Measurements from ENCODE around the gene ST3GAL3. TPM values are rescaled to one million over a fixed set of nuclear protein-coding genes. Genes with fewer than 3 reads are reported as not detected.

ST3GAL3 gene
- total RNA-seq, 1 experiment from 2014 or later = 8.6 TPM

DNA sequence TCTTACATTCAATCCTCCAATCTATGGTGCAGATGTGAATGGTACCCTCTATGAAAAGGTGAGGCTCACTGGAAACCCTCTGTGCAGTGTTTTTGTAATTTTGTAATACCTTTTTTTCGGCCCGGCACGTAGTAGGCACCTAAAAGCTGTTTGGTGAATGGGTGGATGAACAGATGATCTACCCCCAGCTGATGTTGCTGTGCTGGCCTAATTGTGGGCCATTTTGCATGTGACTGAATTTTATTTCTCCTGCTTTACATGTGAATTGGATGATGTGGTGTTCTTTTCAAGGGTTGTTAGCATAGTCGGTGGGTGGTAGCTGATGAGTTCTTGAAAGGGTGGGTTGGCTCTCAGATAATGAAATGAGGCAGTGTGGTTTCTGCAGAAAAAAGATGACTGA lies 47.0 kb upstream of the ST3GAL3 start (continued):
- no peak for TF ChIP-seq PREB (CRISPR knock-in tag; IDR thresholded peaks at IDR 0.05; ENCODE audit: borderline replicate concordance)
- no peak for TF ChIP-seq IRF1 (CRISPR knock-in tag; IDR thresholded peaks at IDR 0.05)
- TF ChIP-seq TEAD1 (CRISPR knock-in tag; IDR thresholded peaks at IDR 0.05) = peak; percentile 72; the same call in 1 of the 2 replicates
- TF ChIP-seq ZNF425 (CRISPR knock-in tag; conservative IDR thresholded peaks at IDR 0.05) = no peak
- no peak; the same call in 1 of the 2 replicates for TF ChIP-seq SMAD3 (CRISPR knock-in tag; IDR thresholded peaks at IDR 0.05; ENCODE audit: borderline replicate concordance)
- TF ChIP-seq ZNF396 (CRISPR knock-in tag; IDR thresholded peaks at IDR 0.05; ENCODE audit: borderline replicate concordance) = no peak
- TF ChIP-seq ZNF232 (CRISPR knock-in tag; IDR thresholded peaks at IDR 0.05) = no peak
- no peak for TF ChIP-seq ZNF263 (CRISPR knock-in tag; IDR thresholded peaks at IDR 0.05; ENCODE audit: low read depth)
- no peak for TF ChIP-seq SMAD4 (CRISPR knock-in tag; IDR thresholded peaks at IDR 0.05)
- TF ChIP-seq, protein P1, sequence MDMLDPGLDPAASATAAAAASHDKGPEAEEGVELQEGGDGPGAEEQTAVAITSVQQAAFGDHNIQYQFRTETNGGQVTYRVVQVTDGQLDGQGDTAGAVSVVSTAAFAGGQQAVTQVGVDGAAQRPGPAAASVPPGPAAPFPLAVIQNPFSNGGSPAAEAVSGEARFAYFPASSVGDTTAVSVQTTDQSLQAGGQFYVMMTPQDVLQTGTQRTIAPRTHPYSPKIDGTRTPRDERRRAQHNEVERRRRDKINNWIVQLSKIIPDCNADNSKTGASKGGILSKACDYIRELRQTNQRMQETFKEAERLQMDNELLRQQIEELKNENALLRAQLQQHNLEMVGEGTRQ (CRISPR knock-in tag; IDR thresholded peaks at IDR 0.05) = peak; percentile 51
- TF ChIP-seq ETV6 (CRISPR knock-in tag; IDR thresholded peaks at IDR 0.05) = 0 out of 2 replicates have a peak, but pooled peaks have one; percentile 52
- TF ChIP-seq EMX1 (CRISPR knock-in tag; IDR thresholded peaks at IDR 0.05) = no peak
- no peak for TF ChIP-seq SOX15 (CRISPR knock-in tag; IDR thresholded peaks at IDR 0.05)
- no peak for TF ChIP-seq CREB1 (CRISPR knock-in tag; IDR thresholded peaks at IDR 0.05)
- TF ChIP-seq ZNF219 (CRISPR knock-in tag; IDR thresholded peaks at IDR 0.05; ENCODE audit: borderline replicate concordance) = no peak
- no peak for TF ChIP-seq TEAD4 (CRISPR knock-in tag; IDR thresholded peaks at IDR 0.05)
- TF ChIP-seq ZNF138 (CRISPR knock-in tag; conservative IDR thresholded peaks at IDR 0.05) = no peak
- no peak for TF ChIP-seq NR1H2 (CRISPR knock-in tag; IDR thresholded peaks at IDR 0.05)
- TF ChIP-seq ZBTB21 (CRISPR knock-in tag; IDR thresholded peaks at IDR 0.05; ENCODE audit: borderline replicate concordance) = no peak
- no peak for TF ChIP-seq E2F5 (CRISPR knock-in tag; IDR thresholded peaks at IDR 0.05)
- no peak for TF ChIP-seq ZNF512 (CRISPR knock-in tag; IDR thresholded peaks at IDR 0.05; ENCODE audit: borderline replicate concordance)
- TF ChIP-seq HMGXB4 (CRISPR knock-in tag; IDR thresholded peaks at IDR 0.05) = no peak
- peak; percentile 12; the same call in 1 of the 2 replicates for TF ChIP-seq ZNF423 (CRISPR knock-in tag; IDR thresholded peaks at IDR 0.05)
- TF ChIP-seq JUN (CRISPR knock-in tag; IDR thresholded peaks at IDR 0.05) = no peak
- no peak for TF ChIP-seq PRRX2 (CRISPR knock-in tag; IDR thresholded peaks at IDR 0.05)
- TF ChIP-seq NFE2L1 (CRISPR knock-in tag; IDR thresholded peaks at IDR 0.05) = no peak
- TF ChIP-seq GABPB1 (CRISPR knock-in tag; IDR thresholded peaks at IDR 0.05) = no peak
- no peak for TF ChIP-seq ZNF416 (CRISPR knock-in tag; IDR thresholded peaks at IDR 0.05)
- TF ChIP-seq ZNF121 (CRISPR knock-in tag; IDR thresholded peaks at IDR 0.05) = peak; percentile 85
- TF ChIP-seq, protein P2, sequence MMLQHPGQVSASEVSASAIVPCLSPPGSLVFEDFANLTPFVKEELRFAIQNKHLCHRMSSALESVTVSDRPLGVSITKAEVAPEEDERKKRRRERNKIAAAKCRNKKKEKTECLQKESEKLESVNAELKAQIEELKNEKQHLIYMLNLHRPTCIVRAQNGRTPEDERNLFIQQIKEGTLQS (CRISPR knock-in tag; conservative IDR thresholded peaks at IDR 0.05) = no peak
- TF ChIP-seq, protein P3, sequence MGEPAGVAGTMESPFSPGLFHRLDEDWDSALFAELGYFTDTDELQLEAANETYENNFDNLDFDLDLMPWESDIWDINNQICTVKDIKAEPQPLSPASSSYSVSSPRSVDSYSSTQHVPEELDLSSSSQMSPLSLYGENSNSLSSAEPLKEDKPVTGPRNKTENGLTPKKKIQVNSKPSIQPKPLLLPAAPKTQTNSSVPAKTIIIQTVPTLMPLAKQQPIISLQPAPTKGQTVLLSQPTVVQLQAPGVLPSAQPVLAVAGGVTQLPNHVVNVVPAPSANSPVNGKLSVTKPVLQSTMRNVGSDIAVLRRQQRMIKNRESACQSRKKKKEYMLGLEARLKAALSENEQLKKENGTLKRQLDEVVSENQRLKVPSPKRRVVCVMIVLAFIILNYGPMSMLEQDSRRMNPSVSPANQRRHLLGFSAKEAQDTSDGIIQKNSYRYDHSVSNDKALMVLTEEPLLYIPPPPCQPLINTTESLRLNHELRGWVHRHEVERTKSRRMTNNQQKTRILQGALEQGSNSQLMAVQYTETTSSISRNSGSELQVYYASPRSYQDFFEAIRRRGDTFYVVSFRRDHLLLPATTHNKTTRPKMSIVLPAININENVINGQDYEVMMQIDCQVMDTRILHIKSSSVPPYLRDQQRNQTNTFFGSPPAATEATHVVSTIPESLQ (CRISPR knock-in tag; IDR thresholded peaks at IDR 0.05) = no peak

Data from WTC11 (cell line).